WERI-Rb-1 (cell line): ENCODE measurements around the gene ECE2.

Experiments used
- DNase-seq: peaks from one replicate; pipeline ENCODE4 v3.0.0-alpha.2; 2020
- H3K27ac ChIP-seq: fragments of 250-450 bp; sonication (Bioruptor Pico); 2 replicates; pipeline ENCODE4 v1.5.1; 2020; ENCODE audit warnings: mild to moderate bottlenecking, moderate library complexity
- H3K27me3 ChIP-seq: fragments of 250-450 bp; sonication (Bioruptor Pico); 2 replicates; pipeline ENCODE4 v1.5.1; 2021; ENCODE audit warnings: mild to moderate bottlenecking, low read depth, moderate library complexity; ENCODE audit not compliant: insufficient read depth, severe bottlenecking
- H3K36me3 ChIP-seq: fragments of 250-450 bp; sonication (Bioruptor Pico); 2 replicates; pipeline ENCODE4 v1.5.1; 2020; ENCODE audit warnings: mild to moderate bottlenecking, moderate library complexity
- H3K4me3 ChIP-seq: 2 replicates; pipeline ENCODE4 v1.5.1; 2011; ENCODE audit warnings: low read depth, mild to moderate bottlenecking, control low read depth, low read length
- H3K9me3 ChIP-seq: fragments of 250-450 bp; sonication (Bioruptor Pico); 2 replicates; pipeline ENCODE4 v1.5.1; 2021; ENCODE audit warnings: mild to moderate bottlenecking, moderate library complexity; ENCODE audit not compliant: severe bottlenecking
- TF ChIP-seq, protein P1 (sequence below): IDR thresholded peaks from 2 replicates; pipeline ENCODE4 v1.5.1; 2011; ENCODE audit warnings: low read depth, mild to moderate bottlenecking, control low read depth, inconsistent platforms, low read length

Gene ECE2

DNA sequence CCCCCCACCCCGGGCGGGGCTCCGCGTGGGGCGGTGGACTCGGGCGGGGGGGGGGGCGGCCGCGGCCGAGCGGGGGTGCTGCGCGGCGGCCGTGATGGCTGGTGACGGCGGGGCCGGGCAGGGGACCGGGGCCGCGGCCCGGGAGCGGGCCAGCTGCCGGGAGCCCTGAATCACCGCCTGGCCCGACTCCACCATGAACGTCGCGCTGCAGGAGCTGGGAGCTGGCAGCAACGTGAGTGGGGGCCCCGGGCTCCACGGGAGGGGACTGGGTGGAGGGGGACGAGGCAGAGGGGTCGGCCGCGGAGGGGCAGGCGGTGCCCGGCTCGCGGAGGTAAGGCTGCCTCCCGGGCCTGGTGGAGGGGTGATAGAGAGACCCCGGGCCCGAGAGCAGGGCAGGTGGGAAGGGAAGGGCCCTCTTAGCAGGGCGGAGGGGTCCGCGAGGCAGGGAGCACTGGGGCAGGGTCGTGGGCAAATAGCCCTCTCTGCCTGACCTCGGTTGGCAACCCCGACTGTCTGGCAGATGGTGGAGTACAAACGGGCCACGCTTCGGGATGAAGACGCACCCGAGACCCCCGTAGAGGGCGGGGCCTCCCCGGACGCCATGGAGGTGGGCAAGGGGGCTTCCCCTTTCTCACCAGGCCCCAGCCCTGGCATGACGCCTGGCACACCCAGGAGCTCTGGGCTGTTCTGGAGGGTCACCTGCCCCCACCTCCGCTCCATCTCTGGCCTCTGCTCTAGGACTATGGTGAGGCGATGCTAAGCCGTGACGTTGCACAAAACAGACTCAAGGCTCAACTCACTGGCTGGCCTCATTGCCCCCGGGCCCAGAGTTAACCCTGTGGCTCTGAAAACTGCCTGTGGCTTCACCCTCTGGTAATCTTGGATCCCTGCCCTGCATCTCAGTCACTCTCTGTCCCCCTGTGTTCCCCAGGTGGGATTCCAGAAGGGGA is at the start of gene ECE2:
Gene ECE2 (plus strand): TSS at position 62 of the 950 bp plus-strand sequence. CDS start 132 bp downstream, at position 194.
- no peak for DNase-seq
- Histone ChIP-seq H3K36me3 (no peaks in the 10 kb centered on the region), H3K27ac (no peak within 1 kb of the TSS), H3K9me3 (no peaks in the 10 kb centered on the region), H3K27me3 (no peaks in the 10 kb centered on the region), H3K4me3 (no peak within 1 kb of the TSS)
- TF ChIP-seq, protein P1, sequence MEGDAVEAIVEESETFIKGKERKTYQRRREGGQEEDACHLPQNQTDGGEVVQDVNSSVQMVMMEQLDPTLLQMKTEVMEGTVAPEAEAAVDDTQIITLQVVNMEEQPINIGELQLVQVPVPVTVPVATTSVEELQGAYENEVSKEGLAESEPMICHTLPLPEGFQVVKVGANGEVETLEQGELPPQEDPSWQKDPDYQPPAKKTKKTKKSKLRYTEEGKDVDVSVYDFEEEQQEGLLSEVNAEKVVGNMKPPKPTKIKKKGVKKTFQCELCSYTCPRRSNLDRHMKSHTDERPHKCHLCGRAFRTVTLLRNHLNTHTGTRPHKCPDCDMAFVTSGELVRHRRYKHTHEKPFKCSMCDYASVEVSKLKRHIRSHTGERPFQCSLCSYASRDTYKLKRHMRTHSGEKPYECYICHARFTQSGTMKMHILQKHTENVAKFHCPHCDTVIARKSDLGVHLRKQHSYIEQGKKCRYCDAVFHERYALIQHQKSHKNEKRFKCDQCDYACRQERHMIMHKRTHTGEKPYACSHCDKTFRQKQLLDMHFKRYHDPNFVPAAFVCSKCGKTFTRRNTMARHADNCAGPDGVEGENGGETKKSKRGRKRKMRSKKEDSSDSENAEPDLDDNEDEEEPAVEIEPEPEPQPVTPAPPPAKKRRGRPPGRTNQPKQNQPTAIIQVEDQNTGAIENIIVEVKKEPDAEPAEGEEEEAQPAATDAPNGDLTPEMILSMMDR = no peak

DNA sequence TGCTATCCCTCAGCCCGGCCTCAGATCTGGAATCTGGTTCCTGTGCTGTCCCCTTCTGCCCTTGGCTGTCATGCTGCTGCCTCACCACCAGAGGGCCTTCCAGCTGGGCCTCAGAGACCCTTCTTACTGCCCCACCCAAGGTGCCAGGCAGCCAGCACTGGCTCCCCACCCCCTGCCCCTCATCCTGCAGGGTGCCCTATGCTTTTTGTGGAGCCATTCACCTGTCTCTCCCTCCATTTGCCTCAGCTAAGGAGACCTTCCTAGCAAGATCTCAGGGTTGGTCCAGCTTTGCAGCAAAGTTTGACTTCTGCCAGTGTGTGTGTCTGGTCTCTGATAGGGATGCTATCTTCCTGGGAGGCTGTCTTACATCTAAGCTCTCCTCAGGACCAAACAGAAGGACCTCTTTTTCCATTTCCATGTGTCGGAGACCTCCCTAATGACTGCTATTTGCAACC is 48.3 kb upstream of the ECE2 start:
- DNase-seq = peak; percentile 55
- Histone ChIP-seq H3K36me3 (no peaks in the 10 kb centered on the region), H3K4me3 (no peak overlapping the region), H3K9me3 (no peaks in the 10 kb centered on the region), H3K27me3 (peaks cover 4% of the 10 kb centered on the region), H3K27ac (no peak overlapping the region)
- TF ChIP-seq, protein P1 = peak; percentile 90

- Histone ChIP-seq H3K36me3 (no peaks in the 10 kb centered on the region), H3K27ac (no peak overlapping the region), H3K4me3 (peak overlapping the region; percentile 73), H3K9me3 (no peaks in the 10 kb centered on the region), H3K27me3 (peaks cover 4% of the 10 kb centered on the region)
- no peak for DNase-seq
- TF ChIP-seq, protein P1 = peak; percentile 26; the same call in 1 of the 2 replicates
Observed at GRCh38 chr3:184228376-184229137, 47.3 kb upstream of the ECE2 start.

DNA sequence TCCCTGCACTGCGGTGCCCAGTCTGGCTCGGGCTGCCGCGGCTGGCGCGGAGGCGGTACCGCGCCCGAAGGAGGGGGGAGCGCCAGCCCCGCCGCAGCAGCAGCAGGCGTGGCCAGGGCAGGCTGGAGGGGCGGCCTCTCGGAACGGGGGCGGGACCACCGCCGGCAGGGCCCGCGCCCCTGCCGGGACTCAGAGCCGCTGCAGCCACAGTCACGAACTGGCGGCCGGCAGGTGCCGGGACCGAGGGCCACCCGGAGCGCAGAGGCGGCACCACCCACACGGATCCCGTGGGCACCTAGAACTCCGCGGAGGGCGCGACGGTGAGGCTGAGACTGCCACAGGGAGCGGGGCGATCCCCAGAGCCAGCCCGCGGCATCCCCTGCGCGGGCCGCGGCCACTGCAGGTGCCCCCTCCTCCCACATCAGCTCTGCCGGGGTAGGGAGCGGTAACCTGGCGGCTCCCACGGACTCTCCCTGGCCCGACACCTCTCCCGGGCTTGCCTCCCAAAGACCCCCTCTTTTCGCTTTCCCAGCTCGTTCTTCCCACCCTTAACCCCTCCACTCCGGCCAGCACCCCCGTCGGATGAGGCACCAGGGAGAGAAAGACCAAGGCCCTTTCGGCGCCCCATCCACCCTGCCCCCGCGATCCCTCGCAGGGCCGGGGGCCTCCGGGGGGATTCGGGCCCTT is 46.3 kb upstream of the ECE2 start, which contains the start of gene VWA5B2:
Gene VWA5B2 (plus strand): TSS at position 192 of the 687 bp plus-strand sequence. CDS start 944 bp downstream, outside the sequence.
- TF ChIP-seq, protein P1 = peak; percentile 26; the same call in 1 of the 2 replicates
- Histone ChIP-seq H3K36me3 (no peaks in the 10 kb centered on the region), H3K9me3 (no peaks in the 10 kb centered on the region), H3K27ac (no peak within 1 kb of the TSS; the same call in 1 of the 2 replicates), H3K27me3 (peaks cover 4% of the 10 kb centered on the region), H3K4me3 (peak within 1 kb of the TSS; percentile 73)
- DNase-seq = peak; percentile 81

DNA sequence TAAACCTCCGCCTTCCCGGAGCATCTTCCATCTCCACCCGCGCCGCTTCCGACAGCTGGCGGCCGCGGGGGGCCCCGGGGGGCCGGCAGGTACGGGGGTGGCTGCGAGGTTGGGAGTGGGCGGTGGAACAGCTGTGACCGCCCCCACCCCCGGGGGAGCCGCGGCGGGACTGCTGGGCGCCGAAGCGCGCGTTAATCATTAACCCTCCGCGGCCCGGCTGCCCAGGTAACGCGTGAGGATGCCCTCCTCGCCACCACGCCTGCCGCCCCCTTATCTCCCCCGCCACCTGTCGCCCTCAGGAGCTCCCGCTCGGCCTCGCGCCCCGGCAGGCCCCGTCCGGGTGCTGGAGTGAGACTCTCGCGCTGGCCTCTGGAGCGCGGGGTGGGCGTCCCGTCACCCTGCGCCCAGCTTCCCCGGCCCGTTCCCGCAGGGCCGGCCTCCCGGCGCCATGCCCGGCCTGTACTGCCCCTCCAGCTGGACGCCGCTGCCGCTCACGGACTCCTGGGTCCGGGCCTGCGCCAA is 45.7 kb upstream of the ECE2 start:
- no peaks in the 10 kb centered on the region for H3K9me3 ChIP-seq
- TF ChIP-seq, protein P1 = no peak
- H3K27ac ChIP-seq = no peak overlapping the region
- peak overlapping the region; percentile 73 for H3K4me3 ChIP-seq
- DNase-seq = peak; percentile 34
- peaks cover 4% of the 10 kb centered on the region for H3K27me3 ChIP-seq
- no peaks in the 10 kb centered on the region for H3K36me3 ChIP-seq
